Mucosa of stomach (tissue), 1 donor: ENCODE data around the gene AHCYL2.

Experiments
- H3K27me3 ChIP-seq: one replicate; pipeline ENCODE4 v1.7.0; 2013; ENCODE audit warnings: mild to moderate bottlenecking, low read length; ENCODE audit not compliant: control insufficient read depth, insufficient read depth
- H3K36me3 ChIP-seq: one replicate; pipeline ENCODE4 v1.7.0; 2013; ENCODE audit warnings: low read length; ENCODE audit not compliant: control insufficient read depth, insufficient read depth
- H3K4me1 ChIP-seq: one replicate; pipeline ENCODE4 v1.7.0; 2013; ENCODE audit warnings: mild to moderate bottlenecking, low read length; ENCODE audit not compliant: control insufficient read depth, insufficient read depth
- H3K4me3 ChIP-seq: one replicate; pipeline ENCODE4 v1.7.0; 2013; ENCODE audit warnings: low read length
- H3K9ac ChIP-seq: one replicate; pipeline ENCODE4 v1.7.0; 2013; ENCODE audit warnings: mild to moderate bottlenecking, low read length, moderate library complexity
- H3K9me3 ChIP-seq: one replicate; pipeline ENCODE4 v1.7.0; 2013; ENCODE audit warnings: mild to moderate bottlenecking, low read length, moderate library complexity; ENCODE audit not compliant: control insufficient read depth
- donor health status: Pancreatic carcinoma.

Gene AHCYL2

GRCh38 chr7:129258649-129259389 is 34.0 kb downstream of the AHCYL2 start:
- H3K4me1 ChIP-seq, result no peaks in the 10 kb centered on the region
- no peak overlapping the region for H3K4me3 ChIP-seq
- no peaks in the 10 kb centered on the region for H3K36me3 ChIP-seq
- H3K9ac ChIP-seq, result no peak overlapping the region
- H3K27me3 ChIP-seq, result no peaks in the 10 kb centered on the region
- no peaks in the 10 kb centered on the region for H3K9me3 ChIP-seq

- Histone ChIP-seq H3K9me3 (no peaks in the 10 kb centered on the region), H3K36me3 (no peaks in the 10 kb centered on the region), H3K4me1 (no peaks in the 10 kb centered on the region), H3K4me3 (no peak overlapping the region), H3K9ac (no peak overlapping the region), H3K27me3 (no peaks in the 10 kb centered on the region)
Measured at GRCh38 chr7:129262324-129262723, 37.5 kb downstream of the AHCYL2 start.

- H3K27me3 ChIP-seq, result no peaks in the 10 kb centered on the region
- H3K9ac ChIP-seq, result no peak overlapping the region
- no peaks in the 10 kb centered on the region for H3K36me3 ChIP-seq
- no peak overlapping the region for H3K4me3 ChIP-seq
- H3K4me1 ChIP-seq, result no peaks in the 10 kb centered on the region
- H3K9me3 ChIP-seq, result no peaks in the 10 kb centered on the region
Measured at GRCh38 chr7:129263168-129263567, 38.3 kb downstream of the AHCYL2 start.

- Histone ChIP-seq H3K4me1 (no peaks in the 10 kb centered on the region), H3K9me3 (no peaks in the 10 kb centered on the region), H3K9ac (no peak overlapping the region), H3K36me3 (no peaks in the 10 kb centered on the region), H3K4me3 (no peak overlapping the region), H3K27me3 (no peaks in the 10 kb centered on the region)
Measured at GRCh38 chr7:129264534-129264933, 39.7 kb downstream of the AHCYL2 start.

- no peaks in the 10 kb centered on the region for H3K36me3 ChIP-seq
- H3K9me3 ChIP-seq, result no peaks in the 10 kb centered on the region
- no peak overlapping the region for H3K9ac ChIP-seq
- H3K4me1 ChIP-seq, result no peaks in the 10 kb centered on the region
- no peak overlapping the region for H3K4me3 ChIP-seq
- no peaks in the 10 kb centered on the region for H3K27me3 ChIP-seq
Measured at GRCh38 chr7:129265328-129265727, 40.5 kb downstream of the AHCYL2 start.

- H3K27me3 ChIP-seq, result no peaks in the 10 kb centered on the region
Measured at GRCh38 chr7:129266181-129266580, 41.4 kb downstream of the AHCYL2 start.

GRCh38 chr7:129270077-129270476 is 45.2 kb downstream of the AHCYL2 start:
- no peak overlapping the region for H3K4me3 ChIP-seq
- no peaks in the 10 kb centered on the region for H3K4me1 ChIP-seq
- no peaks in the 10 kb centered on the region for H3K27me3 ChIP-seq
- no peak overlapping the region for H3K9ac ChIP-seq
- H3K36me3 ChIP-seq, result no peaks in the 10 kb centered on the region
- no peaks in the 10 kb centered on the region for H3K9me3 ChIP-seq

More at GRCh38 chr7:129266181-129266580, 41.4 kb downstream of the AHCYL2 start:
- Histone ChIP-seq H3K4me1 (no peaks in the 10 kb centered on the region), H3K36me3 (no peaks in the 10 kb centered on the region), H3K4me3 (no peak overlapping the region), H3K9ac (no peak overlapping the region), H3K9me3 (no peaks in the 10 kb centered on the region)

GRCh38 chr7:129271500-129272355 is 46.9 kb downstream of the AHCYL2 start:
- no peaks in the 10 kb centered on the region for H3K36me3 ChIP-seq
- no peaks in the 10 kb centered on the region for H3K27me3 ChIP-seq
- no peak overlapping the region for H3K4me3 ChIP-seq
- H3K4me1 ChIP-seq, result no peaks in the 10 kb centered on the region
- no peaks in the 10 kb centered on the region for H3K9me3 ChIP-seq
- no peak overlapping the region for H3K9ac ChIP-seq

GRCh38 chr7:129273936-129274335 is 49.1 kb downstream of the AHCYL2 start:
- Histone ChIP-seq H3K4me1 (no peaks in the 10 kb centered on the region), H3K9ac (no peak overlapping the region), H3K4me3 (no peak overlapping the region), H3K36me3 (no peaks in the 10 kb centered on the region), H3K9me3 (no peaks in the 10 kb centered on the region), H3K27me3 (no peaks in the 10 kb centered on the region)

- no peaks in the 10 kb centered on the region for H3K9me3 ChIP-seq
- H3K36me3 ChIP-seq, result no peaks in the 10 kb centered on the region
- H3K9ac ChIP-seq, result no peak overlapping the region
- no peaks in the 10 kb centered on the region for H3K4me1 ChIP-seq
- H3K4me3 ChIP-seq, result no peak overlapping the region
- no peaks in the 10 kb centered on the region for H3K27me3 ChIP-seq
Measured at GRCh38 chr7:129277629-129278028, 52.8 kb downstream of the AHCYL2 start.

- Histone ChIP-seq H3K9ac (no peak overlapping the region), H3K27me3 (no peaks in the 10 kb centered on the region)
Measured at GRCh38 chr7:129278688-129279087, 53.9 kb downstream of the AHCYL2 start.

GRCh38 chr7:129279757-129280156 is 54.9 kb downstream of the AHCYL2 start:
- H3K4me3 ChIP-seq, result no peak overlapping the region
- H3K9me3 ChIP-seq, result no peaks in the 10 kb centered on the region
- no peak overlapping the region for H3K9ac ChIP-seq
- no peaks in the 10 kb centered on the region for H3K4me1 ChIP-seq
- no peaks in the 10 kb centered on the region for H3K27me3 ChIP-seq
- no peaks in the 10 kb centered on the region for H3K36me3 ChIP-seq

More at GRCh38 chr7:129278688-129279087, 53.9 kb downstream of the AHCYL2 start:
- Histone ChIP-seq H3K4me1 (no peaks in the 10 kb centered on the region), H3K36me3 (no peaks in the 10 kb centered on the region), H3K9me3 (no peaks in the 10 kb centered on the region), H3K4me3 (no peak overlapping the region)
